K562 (cell line): ENCODE data around the gene CDC14A. TPM values are rescaled to one million over a fixed set of nuclear protein-coding genes. Genes with fewer than 3 reads are reported as not detected.

Experiments
- ATAC-seq: fragments of 200-7000 bp; cut with Tn5 transposase; 3 replicates; pipeline ENCODE4 v1.9.1; 2020; ENCODE audit warnings: moderate library complexity
- BruUV-seq: library from RNA; stranded (reverse); fragments of 400-500 nt; replicated peaks from 2 replicates; lab custom pipeline; 2021; lab: Mats Ljungman, UMichigan
- CTCF ChIA-PET: fragments of 300-600 bp; formaldehyde crosslinking; extraction: SDS; loops from one replicate; lab custom pipeline; 2021; ENCODE audit warnings: low intra/inter-chr PET ratio; lab: Yijun Ruan, JAX
- POLR2A ChIA-PET: fragments of 300-600, 350-650 bp; sonication (Branson Sonifier 250); formaldehyde crosslinking; extraction: SDS; loops from one replicate; lab custom pipeline; 2021; ENCODE audit warnings: antibody characterized with exemption, inconsistent platforms; lab: Yijun Ruan, JAX
- DNase-seq, 4 experiments: peaks; one replicate each; pipeline versions ENCODE4 v3.0.0 to v3.0.0-alpha.2; 2011 to 2018; ENCODE audit warnings: low spot score in 3 of 4, mixed read lengths in 3 of 4; ENCODE audit errors: extremely low read depth in 1 of 4
- FAIRE-seq: peaks from 2 replicates; lab custom pipeline; 2011; peaks lifted over from hg19 to GRCh38; lab: Jason Lieb, UNC
- H2AFZ ChIP-seq: 2 replicates; pipeline ENCODE4 v1.6.0; 2011; ENCODE audit warnings: low read depth, low read length, control low read depth, inconsistent platforms
- H3K27ac ChIP-seq: fragments of 200-600 bp; 3 replicates; pipeline ENCODE4 v1.8.0; 2011; ENCODE audit warnings: low read depth, mild to moderate bottlenecking, control low read depth, inconsistent platforms, low read length, moderate library complexity, mixed read lengths; ENCODE audit errors: extremely low read depth
- H3K27me3 ChIP-seq, 2 experiments: fragments of 300-600 bp in 1 of 2; 2 replicates in 1 of 2; 3 replicates in 1 of 2; pipeline versions ENCODE4 v1.6.0 to v1.8.0; 2011; ENCODE audit warnings: inconsistent platforms in 2 of 2, low read length in 2 of 2, mild to moderate bottlenecking in 1 of 2, mixed read lengths in 1 of 2, moderate library complexity in 1 of 2; ENCODE audit not compliant: control insufficient read depth in 2 of 2, insufficient read depth in 2 of 2
- H3K36me3 ChIP-seq: fragments of 300-600 bp; 3 replicates; pipeline ENCODE4 v1.8.0; 2011; ENCODE audit warnings: mild to moderate bottlenecking, low read length, inconsistent platforms; ENCODE audit not compliant: control insufficient read depth, insufficient read depth
- H3K4me1 ChIP-seq, 2 experiments: fragments of 200-600 bp in 1 of 2; replicated peaks in 1 of 2; 2 replicates in 1 of 2; 3 replicates in 1 of 2; pipeline versions ENCODE4 v1.5.1 to v1.8.0; 2011; ENCODE audit warnings: inconsistent platforms in 2 of 2, low read length in 2 of 2, mild to moderate bottlenecking in 1 of 2, mixed read lengths in 1 of 2, moderate library complexity in 1 of 2; ENCODE audit not compliant: control insufficient read depth in 2 of 2, insufficient read depth in 2 of 2
- H3K4me2 ChIP-seq: 2 replicates; pipeline ENCODE4 v1.6.1; 2011; ENCODE audit warnings: low read length, control low read depth, inconsistent platforms, mixed read lengths; ENCODE audit not compliant: insufficient read depth
- H3K4me3 ChIP-seq: fragments of 200-600 bp; sonication (generic), shearing (Covaris generic); 2 replicates; pipeline ENCODE4 v1.5.1; 2016; ENCODE audit warnings: control low read depth, inconsistent platforms
- H3K79me2 ChIP-seq: fragments of 200-600 bp; 3 replicates; pipeline ENCODE4 v1.8.0; 2011; ENCODE audit warnings: low read length, inconsistent platforms; ENCODE audit not compliant: control insufficient read depth, insufficient read depth
- H3K9ac ChIP-seq, 2 experiments: 2 replicates each; pipeline versions ENCODE4 v1.6.0 to v1.6.1; 2011; ENCODE audit warnings: low read depth in 2 of 2, low read length in 2 of 2, control low read depth in 1 of 2, inconsistent platforms in 1 of 2, mild to moderate bottlenecking in 1 of 2, mixed read lengths in 1 of 2; ENCODE audit not compliant: insufficient read depth in 1 of 2
- H3K9me1 ChIP-seq: one replicate; pipeline ENCODE4 v1.6.0; 2011; ENCODE audit warnings: inconsistent platforms, mild to moderate bottlenecking, low read length, moderate library complexity; ENCODE audit not compliant: control insufficient read depth, insufficient read depth
- H3K9me3 ChIP-seq: replicated peaks from 2 replicates; pipeline ENCODE4 v1.5.1; 2011; ENCODE audit warnings: low read depth, low read length, inconsistent platforms; ENCODE audit not compliant: control insufficient read depth, insufficient read depth
- H4K20me1 ChIP-seq: replicated peaks from 2 replicates; pipeline ENCODE4 v1.6.1; 2011; ENCODE audit warnings: low read length, inconsistent platforms, mixed read lengths; ENCODE audit not compliant: control insufficient read depth, insufficient read depth
- CEBPG ChIP-seq, 3 experiments: fragments of 200-800 bp in 1 of 3; sonication (Bioruptor generic) in 1 of 3; sonication (generic) in 1 of 3; formaldehyde crosslinking in 1 of 3; IDR thresholded peaks in 2 of 3; conservative IDR thresholded peaks in 1 of 3; 2 replicates each; pipeline versions ENCODE4 v1.6.1 to v1.8.0; 2016 to 2022; ENCODE audit warnings: missing compliant biosample characterization in 2 of 3, missing genetic modification characterization in 2 of 3, mild to moderate bottlenecking in 1 of 3, missing genetic modification reagents in 1 of 3
- ELK3 ChIP-seq: fragments of 450-650 bp; formaldehyde crosslinking; IDR thresholded peaks from 2 replicates; pipeline ENCODE4 v1.4.0; 2020; ENCODE audit warnings: mild to moderate bottlenecking
- WGBS: fragments of 100-300 bp; shearing (Covaris generic); methylation state at CpG from one replicate; pipeline ENCODE4 v1.1.6; 2016; ENCODE audit warnings: low coverage, mixed read lengths; ENCODE audit not compliant: insufficient coverage; ENCODE audit errors: missing lambda C conversion rate; 5-methylcytosine and 5-hydroxymethylcytosine counted together
- in situ Hi-C: fragments of 300-500 bp; cut with MboI; formaldehyde crosslinking; loops from 4 replicates; pipeline ENCODE4 v1.15.0; 2018; ENCODE audit warnings: inconsistent platforms, mixed read lengths
- intact Hi-C: fragments of 100-400 bp; cut with micrococcal nuclease; formaldehyde crosslinking; loops from 2 replicates; pipeline ENCODE4 v1.14.2; 2022
- polyA plus RNA-seq, 8 experiments: library from polyadenylated mRNA; depleted of rRNA in 4 of 8; stranded (reverse) in 5 of 8; unstranded in 3 of 8; fragments of >200 nt; fragmentation: Nextera tagmentation in 2 of 8; fragmentation: Illumina TruSeq in 1 of 8; extraction: Ambion mirVana in 2 of 8; extraction: Trizol in 1 of 8; gene quantifications; 2 replicates each; pipeline versions ENCODE4 v1.2.1 to v1.2.3, GENCODE V29; 2011 to 2014; ENCODE audit warnings: inconsistent platforms in 1 of 8, missing spikeins in 1 of 8
- total RNA-seq, 7 experiments: library from RNA; depleted of rRNA in 6 of 7; stranded (reverse); fragments of >200 nt in 6 of 7; fragmentation: Illumina TruSeq in 2 of 7; extraction: Trizol in 2 of 7; gene quantifications; 2 replicates each; pipeline versions ENCODE4 v1.2.1 to v1.2.3, GENCODE V29; 2011 to 2021; ENCODE audit warnings: low replicate concordance in 1 of 7
- TF ChIP-seq, protein P1 (sequence below): fragments of 450-650 bp; IDR thresholded peaks from 2 replicates; pipeline ENCODE4 v1.7.1; 2018; ENCODE audit warnings: mild to moderate bottlenecking, low read depth; ENCODE audit not compliant: partially characterized antibody

CDC14A gene
- total and polyA plus RNA-seq, 9 of the 15 experiments (the other 6 are each of a cell fraction or from before 2014, with no cell fraction given), result 17.0 to 74.3 (median 33.4) TPM

DNA sequence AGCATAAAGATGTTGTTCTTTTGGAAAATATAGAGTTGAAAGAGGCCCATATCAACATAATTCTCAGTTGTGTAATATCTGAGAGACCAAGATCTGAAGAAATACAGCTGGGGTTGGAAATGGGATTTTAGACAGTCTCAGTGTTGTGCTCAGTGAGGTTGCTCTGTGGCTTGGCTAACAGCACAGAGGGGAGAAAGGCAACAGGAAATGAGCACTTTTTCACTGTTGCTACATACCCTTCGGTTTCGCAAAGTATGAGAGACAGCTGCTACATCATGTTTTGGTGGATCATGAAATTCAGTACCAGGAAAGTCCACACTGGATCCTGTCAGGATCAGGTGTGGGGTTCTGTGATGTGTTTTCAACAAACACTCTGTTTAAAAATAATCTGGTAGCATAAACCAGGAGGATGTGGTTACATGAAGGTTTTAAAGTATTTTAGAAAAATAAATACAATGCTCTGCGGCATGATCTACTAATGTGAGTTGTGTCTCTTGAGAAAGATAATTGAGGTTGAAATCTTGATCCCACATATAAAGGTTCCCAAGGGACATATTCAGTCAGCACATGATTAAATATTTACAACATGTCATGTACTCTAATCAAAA is 178.7 kb downstream of the CDC14A start:
- no peaks in the 10 kb centered on the region; a peak in 1 of 5 replicates for H3K4me1 ChIP-seq
- H3K9me1 ChIP-seq, result no peaks in the 10 kb centered on the region
- H3K79me2 ChIP-seq, result no peaks in the 10 kb centered on the region
- BruUV-seq, result no TSS peak
- intact Hi-C loops, result no loop called here
- in situ Hi-C loops, result no loop called here
- no peak overlapping the region for H3K9ac ChIP-seq
- ChIA-PET CTCF (no interaction called here), POLR2A (no interaction called here)
- TF ChIP-seq, protein P1, sequence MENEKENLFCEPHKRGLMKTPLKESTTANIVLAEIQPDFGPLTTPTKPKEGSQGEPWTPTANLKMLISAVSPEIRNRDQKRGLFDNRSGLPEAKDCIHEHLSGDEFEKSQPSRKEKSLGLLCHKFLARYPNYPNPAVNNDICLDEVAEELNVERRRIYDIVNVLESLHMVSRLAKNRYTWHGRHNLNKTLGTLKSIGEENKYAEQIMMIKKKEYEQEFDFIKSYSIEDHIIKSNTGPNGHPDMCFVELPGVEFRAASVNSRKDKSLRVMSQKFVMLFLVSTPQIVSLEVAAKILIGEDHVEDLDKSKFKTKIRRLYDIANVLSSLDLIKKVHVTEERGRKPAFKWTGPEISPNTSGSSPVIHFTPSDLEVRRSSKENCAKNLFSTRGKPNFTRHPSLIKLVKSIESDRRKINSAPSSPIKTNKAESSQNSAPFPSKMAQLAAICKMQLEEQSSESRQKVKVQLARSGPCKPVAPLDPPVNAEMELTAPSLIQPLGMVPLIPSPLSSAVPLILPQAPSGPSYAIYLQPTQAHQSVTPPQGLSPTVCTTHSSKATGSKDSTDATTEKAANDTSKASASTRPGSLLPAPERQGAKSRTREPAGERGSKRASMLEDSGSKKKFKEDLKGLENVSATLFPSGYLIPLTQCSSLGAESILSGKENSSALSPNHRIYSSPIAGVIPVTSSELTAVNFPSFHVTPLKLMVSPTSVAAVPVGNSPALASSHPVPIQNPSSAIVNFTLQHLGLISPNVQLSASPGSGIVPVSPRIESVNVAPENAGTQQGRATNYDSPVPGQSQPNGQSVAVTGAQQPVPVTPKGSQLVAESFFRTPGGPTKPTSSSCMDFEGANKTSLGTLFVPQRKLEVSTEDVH, result no peak
- no peak for TF ChIP-seq ELK3 (CRISPR knock-in tag)
- TF ChIP-seq CEBPG (CRISPR knock-in tag; IDR thresholded peaks at IDR 0.05), result no peak
- 0 out of 4 replicates have a peak, but pooled peaks of 1 of the 2 experiments have one; percentile 17 for TF ChIP-seq CEBPG (tag; conservative IDR thresholded peaks at IDR 0.05 in 1 of 2, IDR thresholded peaks at IDR 0.05 in 1 of 2)
- no peak for FAIRE-seq
- H3K27ac ChIP-seq, result no peak overlapping the region
- no peak for DNase-seq
- 4% methylated on average over 3 of the region's 3 CpGs for WGBS
- H3K4me2 ChIP-seq, result no peak overlapping the region
- H3K36me3 ChIP-seq, result no peaks in the 10 kb centered on the region
- H3K4me3 ChIP-seq, result no peak overlapping the region
- ATAC-seq, result no peak
- H4K20me1 ChIP-seq, result no peaks in the 10 kb centered on the region
- H3K9me3 ChIP-seq, result no peaks in the 10 kb centered on the region
- no peak overlapping the region for H2AFZ ChIP-seq
- peaks cover 9 to 20% of the 10 kb centered on the region in 2 experiments for H3K27me3 ChIP-seq
